ENCODE measurements around the gene FZD2. TPM values are rescaled to one million over a fixed set of nuclear protein-coding genes. Genes with fewer than 3 reads are reported as not detected.

FZD2 gene
- total and polyA plus RNA-seq, 2 of the 8 experiments (the other 6 are each of a cell fraction or from before 2014, with no cell fraction given) = 17.6 to 86.7 TPM

- TF ChIP-seq CTCF (IDR thresholded peaks at IDR 0.05; ENCODE audit: control extremely low read depth in 1 of 3, insufficient read depth in 1 of 3, low read depth in 1 of 3, low read length in 3 of 3) (no peak), FOSL1 (IDR thresholded peaks at IDR 0.05; ENCODE audit: insufficient read depth, low read depth, low read length) (no peak)
Measured at GRCh38 chr17:44543213-44543904, 13.9 kb upstream of the FZD2 start (continued).

Measured in H1 (cell line).